ENCODE data around the gene CCDC71L. TPM values are rescaled to one million over a fixed set of nuclear protein-coding genes. Genes with fewer than 3 reads are reported as not detected.

CCDC71L gene
- total and polyA plus RNA-seq, 8 donors = 1.3 to 92.7 (median 11.4) TPM

- intact Hi-C loops (cut with DNase I; ENCODE audit: low total_unique reads) = no loop called here
- TF ChIP-seq POLR2A (IDR thresholded peaks at IDR 0.05) = no peak
- TF ChIP-seq CTCF (IDR thresholded peaks at IDR 0.05) = no peak
- no peak for TF ChIP-seq POLR2AphosphoS5 (IDR thresholded peaks at IDR 0.05)
- H3K27me3 ChIP-seq = no peaks in the 10 kb centered on the region
- no peak overlapping the region for H3K27ac ChIP-seq
- H3K9me3 ChIP-seq = no peaks in the 10 kb centered on the region
- no peaks in the 10 kb centered on the region for H3K36me3 ChIP-seq
- no peak for DNase-seq
- H3K4me3 ChIP-seq = no peak overlapping the region
- peaks cover 0 to 10% (median 2%) of the 10 kb centered on the region in 4 donors for H3K4me1 ChIP-seq
Observed at GRCh38 chr7:106630648-106631047, 30.3 kb downstream of the CCDC71L start.

DNA sequence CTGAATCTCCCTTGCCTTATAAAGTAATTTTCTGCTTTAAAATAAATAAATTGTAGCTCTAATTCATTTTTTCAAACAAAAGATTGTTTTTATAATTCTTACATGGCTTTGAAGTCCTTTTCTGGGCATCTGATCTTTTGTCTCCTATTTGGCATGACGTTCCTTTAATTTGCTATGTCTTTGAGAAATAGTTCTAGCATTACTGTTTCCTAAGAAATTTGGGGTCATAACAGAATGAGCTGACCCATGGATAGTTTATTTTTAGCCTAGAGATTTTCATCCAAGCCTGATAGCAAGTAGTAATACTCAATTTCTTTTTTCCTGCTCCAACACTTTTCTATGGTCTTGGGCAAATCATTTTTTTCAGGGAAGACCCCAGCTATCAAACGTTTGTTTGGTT, 31.4 kb downstream of the CCDC71L start:
- DNase-seq = no peak
- Histone ChIP-seq H3K4me3 (no peak overlapping the region), H3K27ac (no peak overlapping the region), H3K9me3 (no peaks in the 10 kb centered on the region), H3K36me3 (no peaks in the 10 kb centered on the region), H3K27me3 (no peaks in the 10 kb centered on the region), H3K4me1 (peaks cover 0 to 10% (median 2%) of the 10 kb centered on the region in 4 donors)
- TF ChIP-seq CTCF (IDR thresholded peaks at IDR 0.05) (no peak), EP300 (IDR thresholded peaks at IDR 0.05) (no peak), POLR2A (IDR thresholded peaks at IDR 0.05) (no peak), POLR2AphosphoS5 (IDR thresholded peaks at IDR 0.05) (no peak)
- intact Hi-C loops (cut with DNase I; ENCODE audit: low total_unique reads) = no loop called here
- WGBS, 5 donors = 49 to 67% (median 56%) methylated on average over 2 of the region's 2 CpGs

DNA sequence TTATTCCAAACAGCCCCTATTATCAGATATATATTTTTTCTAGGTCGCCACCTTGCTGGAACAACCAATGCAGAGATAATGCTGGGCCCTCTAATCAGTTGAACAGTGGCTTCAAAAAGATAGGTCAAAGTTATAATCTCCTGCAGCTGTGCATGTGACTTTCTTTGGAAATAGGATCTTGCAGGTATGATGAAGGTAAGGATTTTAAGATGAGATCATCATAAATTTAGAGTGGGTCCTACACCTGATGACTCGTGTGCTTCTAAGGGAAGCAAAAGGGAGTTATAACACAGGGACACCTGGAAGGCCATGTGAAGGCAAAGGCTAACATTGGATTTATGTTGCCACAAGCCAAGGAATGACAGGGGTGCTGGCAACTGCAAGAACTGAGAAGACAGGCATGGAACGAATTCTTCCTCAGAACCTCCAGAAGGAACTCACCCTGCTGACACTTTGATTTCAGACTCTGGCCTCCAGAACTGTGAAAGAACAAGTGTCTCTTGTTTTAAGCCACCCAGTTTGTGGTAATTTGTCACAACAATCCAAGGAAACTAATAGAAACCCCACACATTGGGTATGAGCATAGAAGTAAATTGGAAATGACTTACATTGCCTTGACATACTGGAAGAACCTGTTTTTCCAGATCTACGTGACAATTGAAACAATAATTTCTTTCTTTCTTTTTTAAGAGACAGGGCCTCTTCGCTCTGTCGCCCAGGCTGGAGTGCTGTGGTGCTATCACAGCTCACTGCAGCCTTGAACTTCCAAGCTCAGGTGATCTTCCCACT, 34.4 kb downstream of the CCDC71L start:
- H3K4me1 ChIP-seq = peaks cover 0 to 10% (median 2%) of the 10 kb centered on the region in 4 donors
- TF ChIP-seq CTCF (IDR thresholded peaks at IDR 0.05) = no peak
- TF ChIP-seq POLR2AphosphoS5 (IDR thresholded peaks at IDR 0.05) = no peak
- no peak for TF ChIP-seq POLR2A (IDR thresholded peaks at IDR 0.05)
- no peak for TF ChIP-seq EP300 (IDR thresholded peaks at IDR 0.05)
- H3K27ac ChIP-seq = no peak overlapping the region
- no peak overlapping the region for H3K4me3 ChIP-seq
- intact Hi-C loops (cut with DNase I; ENCODE audit: low total_unique reads) = no loop called here
- DNase-seq = peak in 1 of 2 donors; percentile 65
- WGBS, 5 donors = 55 to 80% (median 62%) methylated on average over 6 of the region's 6 CpGs
- H3K9me3 ChIP-seq = peaks cover 0 to 10% (median 4%) of the 10 kb centered on the region in 4 donors
- H3K36me3 ChIP-seq = no peaks in the 10 kb centered on the region
- no peaks in the 10 kb centered on the region for H3K27me3 ChIP-seq

- intact Hi-C loops (cut with DNase I; ENCODE audit: low total_unique reads) = no loop called here
- Histone ChIP-seq H3K4me3 (no peak overlapping the region), H3K27ac (no peak overlapping the region), H3K36me3 (no peaks in the 10 kb centered on the region), H3K4me1 (peaks cover 0 to 10% (median 2%) of the 10 kb centered on the region in 4 donors), H3K9me3 (peaks cover 0 to 14% (median 5%) of the 10 kb centered on the region in 4 donors), H3K27me3 (no peaks in the 10 kb centered on the region)
- WGBS, 5 donors = 69 to 84% (median 79%) methylated on average over 6 of the region's 6 CpGs
- no peak for DNase-seq
- TF ChIP-seq POLR2A (IDR thresholded peaks at IDR 0.05) (no peak), CTCF (IDR thresholded peaks at IDR 0.05) (no peak), EP300 (IDR thresholded peaks at IDR 0.05) (no peak), POLR2AphosphoS5 (IDR thresholded peaks at IDR 0.05) (no peak)
Observed at GRCh38 chr7:106625678-106626301, 35.2 kb downstream of the CCDC71L start.
